GM18909 (cell line): ENCODE measurements around the gene KY.

Experiments
- ATAC-seq: cut with Tn5 transposase; IDR thresholded peaks from one replicate; pipeline ENCODE4 v1.9.1; 2021; ENCODE audit warnings: mild to moderate bottlenecking; ENCODE audit not compliant: unreplicated experiment, poor library complexity

Gene KY

DNA sequence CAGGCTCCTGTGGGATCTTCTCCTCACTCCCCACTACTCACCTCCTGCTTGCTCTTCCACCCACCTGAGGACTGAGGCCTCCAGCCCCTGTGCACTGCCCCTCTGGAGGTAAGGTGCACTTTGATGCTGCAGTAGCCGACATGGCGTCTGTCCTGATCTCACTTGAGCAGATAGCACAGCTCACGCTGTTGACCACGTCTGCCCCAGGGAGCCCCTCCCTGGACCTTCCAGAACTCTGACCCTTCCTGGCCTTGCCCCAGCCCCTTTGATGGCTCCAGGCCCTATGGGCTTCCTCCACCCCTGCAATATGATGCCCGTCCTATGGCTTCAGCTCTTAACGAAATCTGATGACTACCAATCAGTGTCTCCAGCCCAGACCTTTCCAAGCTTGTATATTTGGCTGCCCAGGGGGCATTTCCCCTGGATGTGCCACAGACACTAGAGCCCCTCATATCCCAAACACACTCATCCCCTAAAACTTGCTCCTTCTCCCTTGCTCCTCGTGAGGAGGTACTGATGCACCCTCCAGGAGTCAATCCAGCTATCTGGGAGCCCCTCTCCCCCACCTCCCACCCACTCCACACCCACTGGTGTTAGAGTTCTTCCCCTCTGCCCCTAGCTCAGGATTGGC lies 27.1 kb downstream of the KY start:
- no peak for ATAC-seq

GRCh38 chr3:134622806-134623365 lies 27.9 kb downstream of the KY start:
- ATAC-seq, result no peak

- ATAC-seq, result no peak
These were observed 29.0 kb downstream of the KY start for GRCh38 chr3:134621854-134622253.

- no peak for ATAC-seq
These were observed 30.2 kb downstream of the KY start for GRCh38 chr3:134620476-134621115.

DNA sequence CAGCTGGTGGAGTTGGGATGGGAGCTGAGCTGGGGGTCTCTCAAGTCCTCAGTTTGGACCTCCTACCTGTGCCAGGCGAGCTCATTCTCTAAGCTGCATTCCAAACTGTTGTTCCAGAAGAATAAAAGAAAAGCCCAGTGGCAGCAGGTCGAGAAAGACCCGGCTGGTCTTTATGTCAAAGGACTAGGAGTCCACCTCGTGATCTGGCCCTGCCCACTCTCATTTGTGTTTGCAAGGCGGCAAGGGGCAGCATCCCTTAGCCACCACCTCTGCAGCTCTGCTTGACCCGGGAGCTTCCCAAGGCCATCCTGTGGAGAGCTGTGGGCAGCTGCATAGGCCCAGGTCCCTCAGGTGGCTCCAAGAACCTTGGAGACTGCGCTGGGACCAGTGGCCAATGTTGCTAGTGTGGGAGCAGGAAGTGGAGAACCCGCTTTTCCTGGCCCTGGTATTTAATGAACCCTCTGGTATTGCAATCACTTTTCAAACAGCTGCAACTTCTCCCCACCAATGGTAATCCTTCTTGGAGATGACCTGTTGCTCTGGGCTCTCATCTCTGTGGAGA lies 30.9 kb downstream of the KY start:
- no peak for ATAC-seq

GRCh38 chr3:134619301-134619615 lies 31.6 kb downstream of the KY start:
- no peak for ATAC-seq

GRCh38 chr3:134618478-134619300 lies 32.1 kb downstream of the KY start:
- ATAC-seq, result no peak

GRCh38 chr3:134617608-134618477 lies 33.0 kb downstream of the KY start:
- ATAC-seq, result no peak

- no peak for ATAC-seq
These were observed 35.1 kb downstream of the KY start for GRCh38 chr3:134615743-134616142.

DNA sequence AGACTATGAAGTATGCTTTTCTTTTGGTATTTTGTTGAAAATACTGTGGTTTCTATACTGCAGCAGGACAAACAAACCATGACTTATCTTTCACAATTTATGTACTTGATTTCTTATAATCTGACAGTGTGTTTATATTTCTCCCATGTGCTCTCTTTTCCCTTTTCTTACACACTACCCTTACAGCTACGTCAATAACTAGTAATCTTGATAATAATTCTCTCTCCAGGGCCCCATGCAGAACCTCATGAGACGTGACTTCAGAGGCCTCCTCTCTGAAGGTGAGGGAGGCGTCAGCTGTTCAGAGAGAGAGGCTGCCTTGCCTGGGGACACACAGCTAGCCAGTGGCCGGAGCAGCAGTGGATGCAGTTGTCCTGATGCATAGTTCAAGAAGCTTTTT lies 35.9 kb downstream of the KY start:
- ATAC-seq, result no peak

- no peak for ATAC-seq
These were observed 37.8 kb downstream of the KY start for GRCh38 chr3:134613006-134613520.

- no peak for ATAC-seq
These were observed 39.3 kb downstream of the KY start for GRCh38 chr3:134611516-134611915.

DNA sequence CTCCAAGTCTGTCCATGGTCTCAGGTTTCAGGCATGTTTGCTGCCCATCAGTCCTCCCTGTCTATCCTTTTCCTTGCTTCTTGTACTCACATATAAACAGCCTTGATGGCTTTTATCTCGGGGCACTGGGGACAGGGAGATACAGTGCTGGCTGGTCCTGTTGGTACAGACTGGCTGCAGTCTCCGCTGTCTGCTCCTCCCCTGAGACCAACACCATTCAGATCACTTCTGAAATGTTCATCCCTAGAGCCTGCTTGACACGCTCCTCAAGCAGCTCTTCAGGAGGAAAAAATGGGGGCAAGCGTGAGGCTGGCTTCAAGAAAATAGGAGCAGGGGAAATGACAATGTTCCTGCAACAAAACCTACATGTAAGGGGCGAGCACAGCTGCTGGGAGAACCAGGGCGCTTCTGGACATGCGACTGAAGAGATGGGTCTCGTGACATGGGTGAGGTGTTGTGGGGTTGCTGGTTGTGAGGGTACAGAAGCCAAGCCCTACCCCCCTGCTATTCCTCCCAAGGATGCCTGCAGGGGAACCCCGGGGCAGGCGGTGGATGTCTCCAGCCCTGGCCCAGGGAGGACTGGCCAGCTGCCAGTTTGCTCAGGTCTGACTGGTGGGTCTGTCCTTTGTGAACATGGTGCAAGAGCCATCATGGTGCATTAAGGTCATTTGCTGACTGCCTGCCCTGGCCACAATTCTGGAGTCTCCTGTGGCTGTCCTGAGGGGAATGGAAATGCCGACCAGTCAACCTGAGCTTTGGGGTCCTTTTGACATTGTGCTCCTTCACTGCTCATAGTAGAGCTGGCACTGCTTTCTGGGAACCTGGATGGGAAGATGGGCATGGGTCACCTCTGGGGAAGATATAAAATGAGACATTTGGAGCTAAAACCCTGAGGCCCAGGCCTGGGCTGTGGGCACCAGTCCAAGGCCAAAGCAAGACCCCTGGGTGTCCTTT lies 40.1 kb downstream of the KY start:
- no peak for ATAC-seq

GRCh38 chr3:134609821-134610431 lies 40.9 kb downstream of the KY start:
- no peak for ATAC-seq

DNA sequence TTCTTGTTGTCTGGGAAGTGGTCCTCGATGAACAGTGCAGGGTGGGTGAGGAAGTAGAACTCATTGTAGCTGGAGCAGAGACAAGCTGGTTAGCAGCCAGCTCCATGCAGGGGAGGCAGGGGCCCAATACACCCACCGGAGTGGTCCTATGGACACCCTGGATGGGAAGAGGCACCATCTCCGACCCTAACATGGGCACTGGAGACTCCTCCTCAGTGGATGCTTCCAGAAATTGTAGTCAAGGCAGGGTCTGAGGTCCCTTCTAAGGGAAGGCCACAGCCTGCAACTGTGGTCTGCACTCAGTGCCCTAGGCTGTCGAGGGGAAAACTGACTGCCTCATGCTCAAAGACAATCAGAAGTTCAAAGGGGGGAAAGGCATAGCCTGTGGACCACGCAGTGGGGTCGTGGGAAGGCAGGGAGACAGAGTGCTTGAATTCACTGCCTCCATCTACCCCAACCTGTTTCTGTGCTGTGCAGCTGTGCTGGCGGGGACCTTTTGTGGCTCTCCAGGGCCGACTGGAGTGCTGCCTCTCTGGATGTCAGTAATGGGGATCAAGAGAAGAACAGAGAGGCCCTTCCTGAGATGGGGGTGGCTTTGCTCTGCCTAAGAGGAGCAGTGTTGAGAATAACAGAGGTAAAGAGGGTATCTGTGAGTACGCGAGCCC lies 41.9 kb downstream of the KY start:
- no peak for ATAC-seq

- no peak for ATAC-seq
These were observed 42.6 kb downstream of the KY start for GRCh38 chr3:134608023-134608770.
